HFFc6 (cell line): Measurements from ENCODE around the gene SRI. TPM values are rescaled to one million over a fixed set of nuclear protein-coding genes. Genes with fewer than 3 reads are reported as not detected.
A peak's percentile ranks its signal among the peaks of the same experiment; 100 is the strongest.

Experiments
- DNase-seq: peaks from one replicate; pipeline ENCODE4 v3.0.0-alpha.2; 2018
- H3K27ac Mint-ChIP-seq: 2 replicates; pipeline ENCODE4 v1.8.0; 2020; ENCODE audit warnings: mild to moderate bottlenecking, mixed read lengths
- H3K27me3 Mint-ChIP-seq: 2 replicates; pipeline ENCODE4 v1.8.0; 2021; ENCODE audit warnings: mild to moderate bottlenecking, moderate library complexity, mixed read lengths; ENCODE audit not compliant: insufficient read depth
- H3K36me3 Mint-ChIP-seq: 2 replicates; pipeline ENCODE4 v1.8.0; 2021; ENCODE audit warnings: low read depth, mixed read lengths
- H3K4me1 Mint-ChIP-seq: 2 replicates; pipeline ENCODE4 v1.8.0; 2020; ENCODE audit warnings: low read depth, mixed read lengths
- H3K4me3 Mint-ChIP-seq: 2 replicates; pipeline ENCODE4 v1.8.0; 2020; ENCODE audit warnings: mild to moderate bottlenecking, moderate library complexity, mixed read lengths
- H3K9me3 Mint-ChIP-seq: 2 replicates; pipeline ENCODE4 v1.8.0; 2020; ENCODE audit warnings: mild to moderate bottlenecking, mixed read lengths
- CTCF ChIP-seq: fragments of 200-600 bp; sonication (generic); IDR thresholded peaks from 2 replicates; pipeline ENCODE4 v1.5.0; 2021; ENCODE audit warnings: antibody characterized with exemption, mild to moderate bottlenecking
- total RNA-seq, 6 experiments: library from RNA; stranded (reverse); fragmentation: NEBNext Ultra II Directional; extraction: Animal tissue kit (Norgen Biotek cat#: 25700); gene quantifications; 2 replicates in 1 of 6; 3 replicates in 5 of 6; pipeline ENCODE4 v1.2.3, GENCODE V29; 2021

SRI gene
- total RNA-seq, 6 experiments from 2014 or later = 113 to 133 (median 123) TPM

- Mint-ChIP-seq H3K36me3 (peaks cover 22% of the 10 kb centered on the region), H3K9me3 (no peaks in the 10 kb centered on the region), H3K4me1 (no peaks in the 10 kb centered on the region), H3K4me3 (no peak overlapping the region), H3K27me3 (0 out of 2 replicates have a peak, but pooled peaks cover 2% of the 10 kb centered on the region), H3K27ac (no peak overlapping the region)
- no peak for DNase-seq
- no peak for TF ChIP-seq CTCF
Measured at GRCh38 chr7:88200789-88201188, 19.0 kb downstream of the SRI start.

- TF ChIP-seq CTCF = no peak
- no peak overlapping the region for H3K27ac Mint-ChIP-seq
- no peak for DNase-seq
- H3K36me3 Mint-ChIP-seq = peaks cover 17% of the 10 kb centered on the region
- no peaks in the 10 kb centered on the region for H3K9me3 Mint-ChIP-seq
- H3K4me3 Mint-ChIP-seq = no peak overlapping the region
- no peaks in the 10 kb centered on the region for H3K4me1 Mint-ChIP-seq
- 0 out of 2 replicates have a peak, but pooled peaks cover 2% of the 10 kb centered on the region for H3K27me3 Mint-ChIP-seq
Measured at GRCh38 chr7:88200261-88200660, 19.6 kb downstream of the SRI start.

GRCh38 chr7:88191911-88192310 lies 27.9 kb downstream of the SRI start:
- H3K27me3 Mint-ChIP-seq = peaks cover 9% of the 10 kb centered on the region
- no peaks in the 10 kb centered on the region for H3K9me3 Mint-ChIP-seq
- H3K4me3 Mint-ChIP-seq = no peak overlapping the region
- no peak overlapping the region for H3K27ac Mint-ChIP-seq
- H3K4me1 Mint-ChIP-seq = no peaks in the 10 kb centered on the region
- DNase-seq = no peak
- no peak for TF ChIP-seq CTCF
- H3K36me3 Mint-ChIP-seq = no peaks in the 10 kb centered on the region

GRCh38 chr7:88185650-88186049 lies 34.2 kb downstream of the SRI start:
- Mint-ChIP-seq H3K27ac (no peak overlapping the region), H3K4me1 (peaks cover 20% of the 10 kb centered on the region), H3K27me3 (peaks cover 2% of the 10 kb centered on the region; the same call in 1 of the 2 replicates), H3K9me3 (no peaks in the 10 kb centered on the region), H3K36me3 (no peaks in the 10 kb centered on the region), H3K4me3 (no peak overlapping the region)
- no peak for DNase-seq
- no peak for TF ChIP-seq CTCF

GRCh38 chr7:88184848-88185304 lies 35.0 kb downstream of the SRI start:
- peak; percentile 62 for DNase-seq
- Mint-ChIP-seq H3K4me3 (peak overlapping the region; percentile 22), H3K27ac (peak overlapping the region; percentile 58), H3K9me3 (no peaks in the 10 kb centered on the region), H3K36me3 (no peaks in the 10 kb centered on the region), H3K4me1 (peaks cover 20% of the 10 kb centered on the region), H3K27me3 (peaks cover 2% of the 10 kb centered on the region; the same call in 1 of the 2 replicates)
- no peak for TF ChIP-seq CTCF

- Mint-ChIP-seq H3K36me3 (no peaks in the 10 kb centered on the region), H3K4me1 (peaks cover 20% of the 10 kb centered on the region), H3K4me3 (no peak overlapping the region), H3K27ac (no peak overlapping the region), H3K9me3 (no peaks in the 10 kb centered on the region), H3K27me3 (peaks cover 2% of the 10 kb centered on the region; the same call in 1 of the 2 replicates)
- no peak for TF ChIP-seq CTCF
- no peak for DNase-seq
Measured at GRCh38 chr7:88183051-88183450, 36.8 kb downstream of the SRI start.
